Hepatocyte (in vitro differentiated cells): ENCODE measurements around the gene TMEM114. TPM values are rescaled to one million over a fixed set of nuclear protein-coding genes. Genes with fewer than 3 reads are reported as not detected.

ENCODE experiments used
- DNase-seq: peaks from one replicate; pipeline ENCODE4 v3.0.0-alpha.2; 2016; ENCODE audit warnings: low spot score
- H2AFZ ChIP-seq: fragments of 200-600 bp; sonication (generic); 2 replicates; pipeline ENCODE4 v1.6.0; 2016; ENCODE audit warnings: antibody characterized with exemption, mild to moderate bottlenecking
- H3K27ac ChIP-seq: fragments of 200-600 bp; sonication (generic); 2 replicates; pipeline ENCODE4 v1.5.1; 2016; ENCODE audit warnings: mild to moderate bottlenecking
- H3K27me3 ChIP-seq: fragments of 200-600 bp; sonication (generic); 2 replicates; pipeline ENCODE4 v1.6.1; 2016
- H3K36me3 ChIP-seq: fragments of 200-600 bp; sonication (generic); replicated peaks from 2 replicates; pipeline ENCODE4 v1.5.1; 2016; ENCODE audit warnings: low read depth; ENCODE audit not compliant: insufficient read depth
- H3K4me1 ChIP-seq: fragments of 200-600 bp; sonication (generic); 2 replicates; pipeline ENCODE4 v1.5.1; 2016; ENCODE audit warnings: mild to moderate bottlenecking, moderate library complexity; ENCODE audit not compliant: insufficient read depth
- H3K4me2 ChIP-seq: fragments of 200-600 bp; sonication (generic); 2 replicates; pipeline ENCODE4 v1.6.0; 2016
- H3K4me3 ChIP-seq: fragments of 200-600 bp; sonication (generic); 2 replicates; pipeline ENCODE4 v1.5.1; 2016; ENCODE audit warnings: mild to moderate bottlenecking
- H3K79me2 ChIP-seq: fragments of 200-600 bp; sonication (generic); 2 replicates; pipeline ENCODE4 v1.6.0; 2017; ENCODE audit warnings: mild to moderate bottlenecking
- H3K9me2 ChIP-seq: fragments of 200-600 bp; sonication (generic); replicated peaks from 2 replicates; pipeline ENCODE4 v1.6.0; 2017; ENCODE audit warnings: mild to moderate bottlenecking; ENCODE audit not compliant: insufficient read depth
- H3K9me3 ChIP-seq: fragments of 200-600 bp; sonication (generic); 2 replicates; pipeline ENCODE4 v1.5.1; 2016; ENCODE audit warnings: low read depth, mild to moderate bottlenecking
- H4K20me1 ChIP-seq: fragments of 200-600 bp; sonication (generic); 2 replicates; pipeline ENCODE4 v1.6.0; 2016; ENCODE audit warnings: mild to moderate bottlenecking; ENCODE audit not compliant: insufficient read depth, poor library complexity, severe bottlenecking
- EZH2 ChIP-seq: fragments of 200-600 bp; sonication (generic); IDR thresholded peaks from 2 replicates; pipeline ENCODE4 v1.6.1; 2016; ENCODE audit warnings: antibody characterized with exemption, mild to moderate bottlenecking, borderline replicate concordance
- EZH2phosphoT487 ChIP-seq: fragments of 200-600 bp; sonication (generic); IDR thresholded peaks from one replicate; pipeline ENCODE4 v1.6.1; 2018; ENCODE audit warnings: antibody characterized with exemption, mild to moderate bottlenecking, low read depth, moderate library complexity; ENCODE audit not compliant: unreplicated experiment, severe bottlenecking
- WGBS: methylation state at CpG from one replicate; pipeline ENCODE4 v1.1.6; 2016; ENCODE audit warnings: low lambda C conversion rate; ENCODE audit errors: missing lambda C conversion rate; 5-methylcytosine and 5-hydroxymethylcytosine counted together
- polyA plus RNA-seq: library from polyadenylated mRNA; unstranded; fragments of >200 nt; fragmentation: Nextera tagmentation; extraction: Ambion mirVana; gene quantifications from 2 replicates; pipeline ENCODE4 v1.2.1, GENCODE V29; 2016
- total RNA-seq: library from RNA; depleted of rRNA; stranded (reverse); fragments of >200 nt; gene quantifications from 2 replicates; pipeline ENCODE4 v1.2.3, GENCODE V29; 2014
- TF ChIP-seq, protein P1 (sequence below): fragments of 200-600 bp; sonication (generic); IDR thresholded peaks from 2 replicates; pipeline ENCODE4 v1.5.1; 2016; ENCODE audit warnings: antibody characterized with exemption, mild to moderate bottlenecking; ENCODE audit not compliant: poor library complexity

The TMEM114 gene
- total and polyA plus RNA-seq, 2 experiments from 2014 or later = not detected

- H3K79me2 ChIP-seq = no peaks in the 10 kb centered on the region
- no peak overlapping the region for H3K4me3 ChIP-seq
- no peak for DNase-seq
- no peaks in the 10 kb centered on the region for H3K9me3 ChIP-seq
- no peaks in the 10 kb centered on the region for H3K36me3 ChIP-seq
- WGBS = 100% methylated on average over 1 of the region's 1 CpG
- H2AFZ ChIP-seq = no peak overlapping the region
- H4K20me1 ChIP-seq = no peaks in the 10 kb centered on the region
- TF ChIP-seq, protein P1, sequence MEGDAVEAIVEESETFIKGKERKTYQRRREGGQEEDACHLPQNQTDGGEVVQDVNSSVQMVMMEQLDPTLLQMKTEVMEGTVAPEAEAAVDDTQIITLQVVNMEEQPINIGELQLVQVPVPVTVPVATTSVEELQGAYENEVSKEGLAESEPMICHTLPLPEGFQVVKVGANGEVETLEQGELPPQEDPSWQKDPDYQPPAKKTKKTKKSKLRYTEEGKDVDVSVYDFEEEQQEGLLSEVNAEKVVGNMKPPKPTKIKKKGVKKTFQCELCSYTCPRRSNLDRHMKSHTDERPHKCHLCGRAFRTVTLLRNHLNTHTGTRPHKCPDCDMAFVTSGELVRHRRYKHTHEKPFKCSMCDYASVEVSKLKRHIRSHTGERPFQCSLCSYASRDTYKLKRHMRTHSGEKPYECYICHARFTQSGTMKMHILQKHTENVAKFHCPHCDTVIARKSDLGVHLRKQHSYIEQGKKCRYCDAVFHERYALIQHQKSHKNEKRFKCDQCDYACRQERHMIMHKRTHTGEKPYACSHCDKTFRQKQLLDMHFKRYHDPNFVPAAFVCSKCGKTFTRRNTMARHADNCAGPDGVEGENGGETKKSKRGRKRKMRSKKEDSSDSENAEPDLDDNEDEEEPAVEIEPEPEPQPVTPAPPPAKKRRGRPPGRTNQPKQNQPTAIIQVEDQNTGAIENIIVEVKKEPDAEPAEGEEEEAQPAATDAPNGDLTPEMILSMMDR = no peak
- TF ChIP-seq EZH2phosphoT487 (no peak), EZH2 (no peak)
- H3K4me2 ChIP-seq = no peak overlapping the region
- no peaks in the 10 kb centered on the region for H3K4me1 ChIP-seq
- H3K27ac ChIP-seq = no peak overlapping the region
- H3K9me2 ChIP-seq = no peaks in the 10 kb centered on the region
- peaks cover 7% of the 10 kb centered on the region for H3K27me3 ChIP-seq
These were observed 21.7 kb upstream of the TMEM114 start for GRCh38 chr16:8611886-8612600.

GRCh38 chr16:8611122-8611521 is 20.8 kb upstream of the TMEM114 start:
- Histone ChIP-seq H3K9me2 (no peaks in the 10 kb centered on the region), H3K36me3 (no peaks in the 10 kb centered on the region), H3K27me3 (peaks cover 7% of the 10 kb centered on the region), H4K20me1 (no peaks in the 10 kb centered on the region), H2AFZ (no peak overlapping the region), H3K4me3 (no peak overlapping the region), H3K4me1 (no peaks in the 10 kb centered on the region), H3K27ac (no peak overlapping the region), H3K9me3 (no peaks in the 10 kb centered on the region), H3K79me2 (no peaks in the 10 kb centered on the region), H3K4me2 (no peak overlapping the region)
- DNase-seq = no peak
- 75% methylated on average over 4 of the region's 4 CpGs for WGBS
- TF ChIP-seq, protein P1 = no peak

GRCh38 chr16:8607214-8607613 is 16.9 kb upstream of the TMEM114 start:
- H2AFZ ChIP-seq = no peak overlapping the region
- DNase-seq = no peak
- no peak overlapping the region for H3K4me3 ChIP-seq
- no peak for TF ChIP-seq EZH2
- no peak for TF ChIP-seq EZH2phosphoT487
- TF ChIP-seq, protein P1 = no peak
- no peaks in the 10 kb centered on the region for H3K4me1 ChIP-seq
- H3K27ac ChIP-seq = no peak overlapping the region
- H3K27me3 ChIP-seq = peaks cover 7% of the 10 kb centered on the region
- H3K36me3 ChIP-seq = no peaks in the 10 kb centered on the region
- WGBS = 79% methylated on average over 9 of the region's 9 CpGs
- H3K79me2 ChIP-seq = no peaks in the 10 kb centered on the region
- H3K9me3 ChIP-seq = no peaks in the 10 kb centered on the region
- no peaks in the 10 kb centered on the region for H3K9me2 ChIP-seq
- H4K20me1 ChIP-seq = no peaks in the 10 kb centered on the region
- no peak overlapping the region for H3K4me2 ChIP-seq

GRCh38 chr16:8605554-8605953 is 15.2 kb upstream of the TMEM114 start:
- Histone ChIP-seq H2AFZ (no peak overlapping the region), H3K36me3 (no peaks in the 10 kb centered on the region), H3K9me2 (no peaks in the 10 kb centered on the region), H3K4me3 (no peak overlapping the region), H3K4me2 (no peak overlapping the region), H4K20me1 (no peaks in the 10 kb centered on the region), H3K27ac (no peak overlapping the region), H3K4me1 (no peaks in the 10 kb centered on the region), H3K79me2 (no peaks in the 10 kb centered on the region), H3K27me3 (peaks cover 7% of the 10 kb centered on the region), H3K9me3 (no peaks in the 10 kb centered on the region)
- TF ChIP-seq, protein P1 = no peak
- no peak for TF ChIP-seq EZH2
- DNase-seq = no peak
